Bronchial epithelial cell (primary cell): ENCODE measurements around the gene UBASH3B. TPM values are rescaled to one million over a fixed set of nuclear protein-coding genes. Genes with fewer than 3 reads are reported as not detected.

Experiments used
- DNase-seq: peaks from one replicate; pipeline ENCODE4 v3.0.0-alpha.2; 2010; ENCODE audit warnings: low read depth
- FAIRE-seq: peaks from 2 replicates; lab custom pipeline; 2011; peaks lifted over from hg19 to GRCh38; lab: Jason Lieb, UNC
- H3K27me3 ChIP-seq: 2 replicates; pipeline ENCODE4 v1.5.1; 2011; ENCODE audit warnings: low read length; ENCODE audit not compliant: control insufficient read depth, insufficient read depth
- H3K36me3 ChIP-seq: 2 replicates; pipeline ENCODE4 v1.5.1; 2011; ENCODE audit warnings: low read length; ENCODE audit not compliant: control insufficient read depth, insufficient read depth
- H3K4me3 ChIP-seq: 2 replicates; pipeline ENCODE4 v1.5.1; 2011; ENCODE audit warnings: mild to moderate bottlenecking, low read depth, low read length, control low read depth
- total RNA-seq: library from RNA; depleted of rRNA; stranded (reverse); fragments of >200 nt; gene quantifications from 2 replicates; pipeline ENCODE4 v1.2.1, GENCODE V29; 2014
- TF ChIP-seq, protein P1 (sequence below): IDR thresholded peaks from 2 replicates; pipeline ENCODE4 v1.5.1; 2011; ENCODE audit warnings: mild to moderate bottlenecking, moderate library complexity, low read length, control low read depth, inconsistent platforms; ENCODE audit not compliant: insufficient read depth, severe bottlenecking

UBASH3B gene
- total RNA-seq, 1 donor from 2014 or later, result 10.0 TPM

GRCh38 chr11:122673701-122674100, 18.2 kb downstream of the UBASH3B start:
- Histone ChIP-seq H3K27me3 (no peaks in the 10 kb centered on the region), H3K4me3 (no peak overlapping the region), H3K36me3 (no peaks in the 10 kb centered on the region)
- DNase-seq (no peak), FAIRE-seq (no peak)
- TF ChIP-seq, protein P1, sequence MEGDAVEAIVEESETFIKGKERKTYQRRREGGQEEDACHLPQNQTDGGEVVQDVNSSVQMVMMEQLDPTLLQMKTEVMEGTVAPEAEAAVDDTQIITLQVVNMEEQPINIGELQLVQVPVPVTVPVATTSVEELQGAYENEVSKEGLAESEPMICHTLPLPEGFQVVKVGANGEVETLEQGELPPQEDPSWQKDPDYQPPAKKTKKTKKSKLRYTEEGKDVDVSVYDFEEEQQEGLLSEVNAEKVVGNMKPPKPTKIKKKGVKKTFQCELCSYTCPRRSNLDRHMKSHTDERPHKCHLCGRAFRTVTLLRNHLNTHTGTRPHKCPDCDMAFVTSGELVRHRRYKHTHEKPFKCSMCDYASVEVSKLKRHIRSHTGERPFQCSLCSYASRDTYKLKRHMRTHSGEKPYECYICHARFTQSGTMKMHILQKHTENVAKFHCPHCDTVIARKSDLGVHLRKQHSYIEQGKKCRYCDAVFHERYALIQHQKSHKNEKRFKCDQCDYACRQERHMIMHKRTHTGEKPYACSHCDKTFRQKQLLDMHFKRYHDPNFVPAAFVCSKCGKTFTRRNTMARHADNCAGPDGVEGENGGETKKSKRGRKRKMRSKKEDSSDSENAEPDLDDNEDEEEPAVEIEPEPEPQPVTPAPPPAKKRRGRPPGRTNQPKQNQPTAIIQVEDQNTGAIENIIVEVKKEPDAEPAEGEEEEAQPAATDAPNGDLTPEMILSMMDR, result no peak

DNA sequence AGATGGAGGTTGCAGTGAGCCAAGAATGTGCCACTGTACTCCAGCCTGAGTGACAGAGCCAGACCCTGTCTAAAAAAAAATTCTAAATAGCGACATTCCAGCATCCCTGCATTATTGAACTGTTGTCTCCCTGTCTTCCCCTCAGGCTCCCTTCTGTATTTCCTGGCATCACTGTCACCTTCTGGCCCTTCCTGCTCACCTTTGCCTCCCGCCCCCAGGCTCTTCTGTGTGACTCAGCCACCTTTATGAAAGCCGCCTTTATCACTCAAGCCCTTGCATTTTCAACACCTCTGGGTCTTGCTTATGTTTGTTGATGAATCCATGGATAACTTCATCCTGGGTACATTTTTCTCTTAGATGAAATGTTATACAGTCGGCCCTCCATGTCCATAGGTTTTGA, 21.1 kb downstream of the UBASH3B start:
- DNase-seq (peak; percentile 72), FAIRE-seq (no peak)
- no peak overlapping the region for H3K4me3 ChIP-seq
- no peaks in the 10 kb centered on the region for H3K36me3 ChIP-seq
- TF ChIP-seq, protein P1, result no peak
- H3K27me3 ChIP-seq, result no peaks in the 10 kb centered on the region

DNA sequence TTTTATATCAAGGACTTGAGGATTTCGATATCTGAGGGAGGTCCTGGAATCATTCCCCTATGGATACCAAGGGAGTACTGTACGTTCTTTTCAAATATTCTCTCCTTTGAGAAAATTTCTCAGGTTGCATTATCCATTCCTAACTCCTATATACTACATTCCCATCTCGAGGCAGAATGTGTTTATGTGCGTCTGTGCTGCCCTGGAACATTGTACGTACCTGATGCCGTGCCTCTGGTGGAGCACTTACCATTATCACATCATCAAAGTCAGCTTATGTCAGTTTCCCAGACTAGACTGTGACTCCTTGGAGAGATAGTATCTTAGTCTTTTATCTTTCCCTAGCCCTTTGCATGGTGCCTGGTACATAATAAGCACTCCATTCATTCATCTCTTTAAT, 21.7 kb downstream of the UBASH3B start:
- TF ChIP-seq, protein P1, result no peak
- FAIRE-seq, result no peak
- Histone ChIP-seq H3K4me3 (no peak overlapping the region), H3K36me3 (no peaks in the 10 kb centered on the region), H3K27me3 (no peaks in the 10 kb centered on the region)
- DNase-seq, result no peak

GRCh38 chr11:122678406-122678805, 22.9 kb downstream of the UBASH3B start:
- Histone ChIP-seq H3K27me3 (no peaks in the 10 kb centered on the region), H3K36me3 (no peaks in the 10 kb centered on the region), H3K4me3 (no peak overlapping the region)
- no peak for FAIRE-seq
- TF ChIP-seq, protein P1, result no peak
- DNase-seq, result no peak

DNA sequence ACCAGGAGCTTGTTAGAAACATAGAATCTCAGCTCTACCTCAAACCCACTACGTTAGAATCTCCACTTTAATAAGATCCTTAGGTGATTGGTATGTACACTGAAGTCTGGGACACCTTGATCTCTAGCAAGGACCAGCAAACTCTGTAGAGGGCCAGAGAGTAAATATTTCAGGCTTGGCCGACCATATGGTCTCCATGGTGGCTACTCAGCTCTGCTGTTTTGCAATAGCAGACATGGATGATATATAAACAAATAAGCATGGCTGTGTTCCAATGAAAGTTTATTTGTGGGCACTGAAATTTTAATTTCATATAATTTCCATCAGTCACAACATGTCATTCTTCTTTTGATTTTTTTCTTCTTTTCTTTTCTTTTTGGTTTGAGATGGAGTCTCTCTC, 23.9 kb downstream of the UBASH3B start:
- TF ChIP-seq, protein P1, result no peak
- DNase-seq, result no peak
- no peaks in the 10 kb centered on the region for H3K36me3 ChIP-seq
- FAIRE-seq, result peak; percentile 47
- no peak overlapping the region for H3K4me3 ChIP-seq
- no peaks in the 10 kb centered on the region for H3K27me3 ChIP-seq

DNA sequence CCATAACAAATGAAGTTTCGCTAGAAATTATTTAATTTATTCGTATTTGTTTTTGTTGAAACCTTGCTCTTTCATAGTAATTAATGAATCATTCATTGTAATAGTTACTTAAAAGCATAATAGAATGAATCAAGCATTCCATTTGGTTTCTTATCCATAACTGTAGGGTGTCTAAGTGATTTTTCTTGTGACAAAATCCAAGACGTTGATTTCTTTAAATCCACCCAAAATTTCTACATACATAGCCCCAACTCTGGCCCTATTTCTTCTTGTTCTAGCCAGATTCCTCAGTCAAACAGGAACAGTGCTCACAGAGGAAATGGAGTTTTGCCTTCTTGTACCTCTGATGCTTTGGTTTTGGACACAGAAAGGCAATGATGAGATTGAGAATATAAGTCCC, 25.5 kb downstream of the UBASH3B start:
- Histone ChIP-seq H3K4me3 (no peak overlapping the region), H3K36me3 (no peaks in the 10 kb centered on the region), H3K27me3 (no peaks in the 10 kb centered on the region)
- no peak for FAIRE-seq
- TF ChIP-seq, protein P1, result no peak
- no peak for DNase-seq
